Caki2 (cell line): Measurements from ENCODE around the gene MLYCD. TPM values are rescaled to one million over a fixed set of nuclear protein-coding genes. Genes with fewer than 3 reads are reported as not detected.
A peak's percentile ranks its signal among the peaks of the same experiment; 100 is the strongest.

Experiments
- DNase-seq: peaks from one replicate; pipeline ENCODE4 v3.0.0-alpha.2; 2015; ENCODE audit warnings: low read depth
- in situ Hi-C: cut with HindIII; loops from 2 replicates; pipeline ENCODE4 v1.10.0; 2016; ENCODE audit warnings: low sequenced_read_pairs, low pct_unique_long_range_greater_than_20kb, mixed read lengths
- total RNA-seq: library from RNA; depleted of rRNA; stranded (reverse); fragments of >200 nt; shearing (Covaris generic); gene quantifications from 2 replicates; pipeline ENCODE4 v1.2.3, GENCODE V29; 2014; ENCODE audit warnings: low replicate concordance

The MLYCD gene
- total RNA-seq, 1 experiment from 2014 or later, result 2.6 TPM

DNA sequence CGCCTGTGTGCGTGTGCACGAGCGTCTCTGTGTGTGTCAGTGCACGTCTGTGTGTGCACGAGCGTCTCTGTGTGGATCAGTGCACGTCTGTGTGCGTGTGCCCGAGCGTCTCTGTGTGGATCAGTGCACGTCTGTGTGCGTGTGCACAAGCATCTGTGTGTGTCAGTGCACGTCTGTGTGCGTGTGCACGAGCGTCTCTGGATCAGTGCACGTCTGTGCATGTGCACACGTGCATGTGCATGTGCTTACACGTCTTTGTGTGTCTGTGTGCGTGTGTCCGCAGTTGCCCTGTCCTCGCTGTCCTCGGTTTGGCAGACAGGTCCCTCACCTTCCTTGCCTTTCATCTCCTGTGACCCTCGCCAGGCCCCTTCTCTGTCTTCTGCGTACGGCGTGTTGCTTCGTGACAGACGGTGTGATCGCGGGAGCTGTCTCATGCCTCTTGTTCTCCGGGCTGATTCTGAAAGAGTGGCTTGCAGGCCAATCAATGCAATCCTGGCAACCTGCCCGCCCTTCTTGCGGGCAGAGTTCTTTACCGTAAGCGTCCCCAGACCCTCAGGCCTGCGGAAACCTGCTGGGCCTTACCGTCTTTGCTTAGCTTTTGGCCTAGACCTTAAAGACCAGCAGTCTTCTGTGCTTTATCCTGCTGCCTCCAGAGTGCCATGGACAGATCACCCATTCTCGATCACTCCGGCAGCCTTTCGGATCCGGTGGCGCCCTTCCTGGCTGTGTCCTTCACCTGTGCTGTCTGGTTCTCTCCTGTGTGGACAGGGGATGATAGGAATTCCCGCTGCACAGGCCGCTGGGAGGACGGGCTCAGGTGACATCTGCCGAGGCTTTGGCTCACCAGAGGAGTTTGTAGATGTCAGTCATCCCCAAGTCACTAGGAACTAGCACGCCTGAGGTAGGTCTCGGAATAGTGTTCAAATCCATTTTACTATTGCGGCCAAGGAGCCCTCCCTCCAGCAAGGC is 18.5 kb downstream of the MLYCD start:
- in situ Hi-C loops, result no loop called here
- DNase-seq, result no peak

DNA sequence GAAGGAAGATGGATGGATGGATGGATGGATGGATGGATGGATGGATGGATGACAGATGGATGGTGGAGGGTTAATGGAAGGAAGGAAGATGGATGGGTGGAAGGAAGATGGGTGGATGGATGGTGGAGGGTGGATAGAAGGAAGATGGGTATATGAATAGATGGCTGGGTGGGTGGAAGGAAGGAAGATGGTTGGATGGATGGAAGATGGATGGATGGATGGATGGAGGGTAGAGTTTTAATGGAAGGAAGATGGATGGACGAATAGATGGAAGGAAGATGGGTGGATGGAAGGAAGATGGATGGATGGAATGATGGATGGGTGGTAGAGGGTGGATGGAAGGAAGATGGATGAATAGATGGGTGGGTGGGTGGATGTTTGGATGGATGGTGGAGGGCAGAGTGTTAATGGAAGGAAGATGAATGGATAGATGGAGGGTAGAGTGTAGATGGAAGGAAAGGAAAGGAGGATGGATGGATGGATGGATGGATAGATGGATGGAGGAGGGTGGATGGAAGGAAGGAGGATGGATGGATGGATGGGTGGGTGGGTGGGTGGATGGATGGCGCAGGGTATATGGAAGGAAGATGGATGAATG is 22.1 kb downstream of the MLYCD start:
- in situ Hi-C loops, result no loop called here
- DNase-seq, result no peak

DNA sequence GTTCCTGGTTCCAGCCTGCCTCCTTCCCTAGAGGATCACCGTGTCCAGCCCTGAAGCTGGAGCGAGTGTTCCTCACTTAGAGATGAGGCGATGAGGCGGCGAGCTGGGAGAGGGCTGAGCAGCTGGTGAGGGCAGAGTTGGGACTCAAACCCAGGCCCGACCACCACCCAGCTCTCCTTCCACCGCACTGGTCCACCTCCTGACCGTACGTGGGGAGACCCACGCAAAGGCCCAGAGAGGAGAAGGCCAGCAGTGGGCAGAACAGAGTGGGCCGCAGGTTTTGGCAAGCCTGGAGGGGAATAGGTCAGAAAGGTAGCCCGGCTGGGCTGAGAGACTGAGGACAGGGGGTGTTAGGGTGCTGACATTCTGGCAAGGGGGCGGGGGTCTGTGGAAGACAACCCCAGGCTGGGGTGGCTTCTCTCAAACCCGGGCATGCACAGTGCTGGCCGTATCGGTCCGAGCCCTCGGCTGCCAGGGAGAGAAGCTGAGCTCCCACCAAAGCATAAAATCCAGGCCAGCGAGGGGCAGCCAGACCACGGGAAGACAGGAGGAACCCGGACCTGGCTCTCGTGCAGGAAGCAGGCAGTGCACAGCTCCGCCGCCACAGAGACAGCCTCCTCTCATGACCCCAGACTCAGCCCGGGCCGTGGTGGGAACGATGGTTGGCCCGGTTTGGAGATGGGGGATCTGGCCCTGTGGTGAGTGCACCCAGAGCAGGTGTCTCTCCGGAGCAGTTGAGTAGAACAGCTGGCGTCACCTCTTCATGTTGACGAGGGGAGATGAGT is 24.9 kb downstream of the MLYCD start:
- DNase-seq, result no peak
- in situ Hi-C loops, result no loop called here

DNA sequence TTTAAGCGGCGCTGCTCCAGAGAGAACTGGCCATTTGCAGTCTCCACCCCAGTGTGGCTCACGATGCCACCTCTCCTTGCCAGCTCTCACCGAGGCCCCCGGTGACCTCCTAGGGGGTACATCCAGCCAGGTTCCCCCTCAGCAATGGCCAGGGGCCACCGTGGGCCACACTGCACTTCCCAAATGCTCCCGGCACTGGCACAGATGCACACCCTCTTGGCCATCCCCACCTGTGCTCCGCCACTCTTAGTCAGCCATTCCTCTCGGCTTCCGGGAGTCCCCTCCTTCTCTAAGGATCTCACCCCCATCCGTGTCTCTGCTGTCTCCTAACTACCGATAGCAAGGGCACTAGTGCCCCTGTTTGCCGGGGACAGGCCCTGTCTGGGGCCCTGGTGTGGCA is 25.8 kb downstream of the MLYCD start:
- in situ Hi-C loops, result no loop called here
- DNase-seq, result no peak

DNA sequence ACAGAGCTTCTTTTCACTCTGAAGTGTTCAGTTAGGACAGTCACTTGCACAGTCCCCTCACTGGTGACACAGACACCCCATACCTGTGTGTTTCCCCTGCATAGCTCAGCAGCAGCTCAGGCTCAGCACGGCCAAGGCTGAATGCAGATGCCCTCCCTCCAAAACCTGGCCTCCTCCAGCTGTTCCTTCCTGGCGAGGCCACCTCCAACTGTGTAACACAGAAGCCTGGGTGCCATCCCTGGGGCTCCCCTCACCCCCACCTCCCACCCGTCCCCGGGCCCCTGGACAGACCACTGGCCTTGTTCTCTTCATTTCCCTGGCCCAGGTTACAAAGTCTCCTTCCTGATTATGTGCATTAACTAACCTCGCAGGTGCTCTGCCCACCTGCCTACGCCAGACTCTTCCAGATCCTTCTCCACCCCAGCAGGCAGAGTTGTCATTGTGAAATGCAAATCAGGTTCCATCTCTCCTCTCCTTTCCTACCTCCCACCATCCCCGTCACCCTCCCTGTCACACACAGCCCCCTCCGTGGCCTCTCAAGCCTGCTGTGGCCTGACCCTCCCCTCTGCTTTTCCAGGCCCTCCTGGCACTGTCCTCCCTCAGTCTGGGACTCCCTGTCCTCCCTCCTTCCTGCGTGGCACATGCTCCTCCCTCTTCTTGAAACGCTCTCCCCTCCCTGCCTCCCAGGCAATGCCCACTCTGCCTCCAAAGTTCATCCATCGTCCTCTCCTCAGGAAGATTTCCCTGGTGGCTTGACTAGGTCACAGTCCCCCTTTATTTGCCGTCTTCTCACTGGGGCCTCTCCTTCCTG is 26.4 kb downstream of the MLYCD start:
- no peak for DNase-seq
- in situ Hi-C loops, result no loop called here

DNA sequence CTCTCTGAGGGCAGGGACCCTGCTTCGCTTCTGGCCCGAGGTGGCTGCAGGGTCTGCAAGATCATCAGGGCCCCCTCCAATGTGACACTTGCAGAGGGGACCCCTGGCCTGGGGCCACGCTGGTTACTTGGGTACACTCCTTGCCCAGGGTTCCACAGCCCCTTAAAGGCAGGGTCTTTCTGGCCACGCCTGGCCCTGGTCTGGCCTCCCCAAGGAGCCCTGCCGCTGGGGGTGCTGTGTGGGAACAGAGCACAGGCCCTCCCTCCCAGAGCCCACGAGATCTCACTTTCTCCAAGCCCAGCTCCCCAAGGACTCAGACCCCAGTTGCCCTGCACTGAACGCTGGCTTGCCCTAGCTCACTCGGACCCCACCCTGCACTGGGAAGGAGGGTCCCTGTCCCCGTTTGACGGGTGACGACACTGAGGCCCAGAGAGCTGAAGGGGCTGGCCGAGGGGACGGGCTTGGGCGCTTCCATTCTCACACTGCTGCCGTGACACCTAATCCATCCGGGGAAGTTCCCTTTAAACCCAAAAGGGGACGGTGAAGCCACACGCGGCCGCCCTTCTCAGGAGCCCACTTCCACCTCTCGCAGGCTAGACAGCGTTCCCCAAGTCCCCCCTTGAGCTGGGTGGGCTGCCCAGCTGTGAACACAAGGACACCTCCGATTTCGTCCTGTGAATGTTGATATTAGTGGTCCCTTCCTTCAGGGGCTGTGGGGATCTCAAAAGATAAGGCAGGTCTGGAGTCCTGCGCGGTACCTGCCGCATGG is 27.2 kb downstream of the MLYCD start:
- in situ Hi-C loops, result no loop called here
- DNase-seq, result no peak

DNA sequence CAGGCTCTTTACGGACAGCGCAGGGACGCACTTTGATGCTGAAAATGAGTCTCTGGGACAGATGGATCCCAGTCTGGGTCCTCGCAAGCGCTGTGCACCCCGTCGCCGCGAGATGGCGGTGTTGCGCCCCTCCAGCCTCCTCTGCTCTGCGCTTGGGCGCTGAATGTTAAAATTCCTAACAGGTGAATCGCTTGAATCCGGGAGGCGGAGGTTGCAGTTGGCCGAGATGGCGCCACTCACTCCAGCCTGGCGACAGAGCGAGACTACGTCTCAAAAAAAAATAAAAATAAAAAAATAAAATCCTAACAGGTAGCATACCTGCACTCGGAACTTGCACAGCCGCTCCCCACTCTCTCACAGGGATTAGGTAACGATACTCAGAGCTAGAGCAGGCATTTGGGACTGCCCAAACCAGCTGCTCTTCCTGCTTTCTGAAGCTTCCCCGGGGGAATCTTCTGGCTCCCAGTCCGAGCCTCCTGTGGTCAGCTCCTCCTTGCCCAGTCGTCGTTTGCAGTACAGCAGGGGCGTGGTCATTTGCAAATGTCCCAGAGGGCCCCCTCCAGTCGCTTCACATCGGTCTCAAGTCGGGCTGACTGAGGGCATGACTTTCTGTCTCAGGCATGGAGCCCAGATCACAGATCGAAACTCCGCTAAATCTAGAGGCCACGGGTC is 27.9 kb downstream of the MLYCD start:
- peak; percentile 79 for DNase-seq
- in situ Hi-C loops, result no loop called here

DNA sequence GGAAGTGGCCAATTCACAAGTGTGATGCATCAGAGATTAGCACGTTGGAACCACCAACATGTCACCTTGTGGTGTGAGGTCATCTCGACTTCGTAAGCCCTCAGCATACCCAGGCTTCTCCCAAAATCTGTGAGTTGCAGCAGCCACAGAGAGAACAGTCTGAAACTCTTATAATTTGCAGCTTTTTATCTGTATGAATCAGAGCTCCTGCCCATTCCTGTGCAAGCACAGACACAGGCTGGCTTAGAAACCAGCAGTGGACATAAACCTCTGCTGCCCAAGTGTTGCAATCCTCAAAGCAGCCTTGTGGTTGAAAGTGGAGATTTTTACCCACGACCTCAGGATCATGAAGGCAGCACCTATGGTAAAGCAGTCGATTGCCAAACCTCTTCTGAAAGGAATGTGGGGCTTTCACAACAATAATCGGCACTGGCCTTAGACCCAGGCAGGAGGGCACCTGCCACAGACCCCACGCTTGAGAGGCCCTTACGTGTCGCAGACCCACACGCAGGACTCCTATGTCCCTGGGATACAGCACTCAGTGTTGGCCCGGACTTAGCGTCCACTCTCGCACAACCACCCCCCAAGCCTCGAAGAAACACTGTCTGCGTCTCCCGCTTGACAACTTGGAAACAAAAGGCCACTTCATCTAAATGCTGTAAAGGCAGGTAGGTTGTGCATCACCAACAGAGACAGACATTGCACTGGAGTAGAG is 29.6 kb downstream of the MLYCD start:
- in situ Hi-C loops, result no loop called here
- peak; percentile 17 for DNase-seq

DNA sequence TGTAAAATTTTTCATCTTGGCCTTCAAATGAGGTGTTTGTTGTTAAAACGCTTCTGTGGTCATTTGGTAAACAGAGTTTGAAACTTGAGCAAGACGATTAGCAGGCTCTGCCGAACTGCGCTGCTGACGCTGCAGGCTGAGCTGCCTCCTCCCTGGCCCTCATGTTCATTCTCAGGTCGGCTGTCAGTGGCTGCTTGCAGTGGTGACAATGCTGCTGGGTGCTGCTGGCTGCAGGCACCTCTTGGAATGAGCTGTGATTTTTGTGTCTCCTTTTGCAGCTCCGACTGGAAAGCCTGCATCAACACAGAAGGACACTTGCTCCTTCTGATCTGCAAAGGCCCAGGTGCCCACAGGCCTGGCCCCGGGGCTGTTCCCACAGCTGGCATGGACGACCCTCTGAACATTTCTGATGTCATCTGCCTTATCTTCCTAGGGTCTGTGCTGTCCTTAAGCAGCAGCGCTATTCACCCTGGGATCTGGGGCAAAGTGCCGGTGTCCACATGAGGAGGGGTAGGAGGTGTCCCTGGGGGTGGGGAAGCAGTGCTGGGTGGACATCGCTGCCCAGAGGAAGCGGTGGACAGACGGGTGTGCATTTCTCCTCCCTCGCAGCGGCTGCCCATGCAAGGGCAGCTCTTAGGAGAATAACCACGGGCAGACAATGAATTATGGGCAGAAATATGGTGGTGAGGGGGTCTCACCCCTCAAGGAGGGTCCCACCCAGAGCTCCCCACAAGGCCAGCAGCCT is 31.1 kb downstream of the MLYCD start:
- no peak for DNase-seq
- in situ Hi-C loops, result no loop called here

DNA sequence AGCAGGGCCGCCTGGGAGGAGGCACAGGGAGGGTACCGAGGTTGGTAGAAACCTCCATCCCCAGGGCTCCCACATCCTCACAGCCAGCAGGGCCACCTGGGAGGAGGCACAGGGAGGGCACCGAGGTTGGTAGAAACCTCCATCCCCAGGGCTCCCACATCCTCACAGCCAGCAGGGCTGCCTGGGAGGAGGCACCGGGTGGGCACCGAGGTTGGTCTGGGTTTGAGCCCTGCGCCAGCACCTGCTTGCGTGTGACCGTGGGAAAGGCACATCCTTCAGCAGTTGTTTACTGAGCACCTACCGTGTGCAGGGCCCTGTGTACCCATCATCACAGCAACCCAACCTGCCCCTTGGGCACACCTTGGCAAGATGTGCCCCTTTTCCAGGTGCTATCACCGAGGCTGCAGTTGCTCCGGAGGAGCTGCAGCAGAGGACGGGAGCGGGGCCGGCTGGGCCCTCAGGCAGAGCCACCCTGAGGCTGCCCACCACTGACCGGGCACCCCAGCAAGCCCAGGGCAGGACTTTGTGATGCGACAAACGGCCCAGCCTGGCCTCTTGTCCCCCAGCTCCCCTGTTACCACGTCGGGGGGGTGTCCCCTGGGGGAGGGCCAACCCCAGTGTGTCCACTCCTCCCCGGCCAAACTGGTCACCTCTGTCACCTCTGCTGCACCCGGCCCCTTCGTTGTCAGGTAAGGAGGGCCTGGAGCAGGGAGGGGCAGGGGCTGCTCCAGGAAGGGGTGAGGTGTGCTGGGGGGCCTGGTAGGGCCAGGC is 32.0 kb downstream of the MLYCD start:
- DNase-seq, result no peak
- in situ Hi-C loops, result no loop called here

DNA sequence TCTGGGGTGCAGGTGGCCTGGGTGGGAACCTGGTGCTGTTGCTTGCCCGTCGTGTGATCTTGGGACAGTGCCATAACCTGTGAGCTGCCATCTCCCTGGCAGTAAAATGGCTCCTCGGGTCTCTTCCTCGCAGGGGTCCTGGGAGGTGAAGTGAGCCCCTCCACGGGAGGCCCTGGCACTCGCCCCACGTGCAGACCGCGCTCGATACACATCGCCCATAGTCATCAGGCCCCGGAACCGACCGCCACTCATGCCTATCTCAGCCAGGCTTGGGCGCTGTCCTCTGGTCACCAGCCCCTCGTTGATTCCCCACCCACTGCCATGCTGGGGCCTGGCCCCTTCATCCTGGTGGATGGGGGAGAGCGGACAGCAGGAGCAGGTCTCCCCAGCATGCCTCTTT is 32.6 kb downstream of the MLYCD start:
- no peak for DNase-seq
- in situ Hi-C loops, result no loop called here

DNA sequence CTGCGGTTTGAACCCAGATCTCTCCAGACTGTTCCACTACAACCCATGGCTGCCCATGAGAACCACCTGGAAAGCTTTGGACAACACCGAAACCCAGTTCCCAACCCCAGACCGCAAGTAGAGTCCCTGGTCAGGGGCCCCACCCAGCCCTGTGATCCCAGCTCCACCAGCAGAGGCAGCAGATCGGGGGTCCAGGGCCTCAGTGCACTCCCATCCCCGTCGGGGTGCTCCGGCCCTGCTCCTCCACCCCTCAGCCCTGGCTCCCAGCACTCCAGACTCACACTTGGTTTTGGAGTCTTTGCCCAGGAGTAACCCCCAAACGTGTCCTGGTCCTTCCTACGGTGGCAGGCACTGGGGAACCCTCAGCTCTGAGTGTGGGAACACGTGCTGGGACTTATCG is 33.4 kb downstream of the MLYCD start:
- in situ Hi-C loops, result no loop called here
- no peak for DNase-seq

DNA sequence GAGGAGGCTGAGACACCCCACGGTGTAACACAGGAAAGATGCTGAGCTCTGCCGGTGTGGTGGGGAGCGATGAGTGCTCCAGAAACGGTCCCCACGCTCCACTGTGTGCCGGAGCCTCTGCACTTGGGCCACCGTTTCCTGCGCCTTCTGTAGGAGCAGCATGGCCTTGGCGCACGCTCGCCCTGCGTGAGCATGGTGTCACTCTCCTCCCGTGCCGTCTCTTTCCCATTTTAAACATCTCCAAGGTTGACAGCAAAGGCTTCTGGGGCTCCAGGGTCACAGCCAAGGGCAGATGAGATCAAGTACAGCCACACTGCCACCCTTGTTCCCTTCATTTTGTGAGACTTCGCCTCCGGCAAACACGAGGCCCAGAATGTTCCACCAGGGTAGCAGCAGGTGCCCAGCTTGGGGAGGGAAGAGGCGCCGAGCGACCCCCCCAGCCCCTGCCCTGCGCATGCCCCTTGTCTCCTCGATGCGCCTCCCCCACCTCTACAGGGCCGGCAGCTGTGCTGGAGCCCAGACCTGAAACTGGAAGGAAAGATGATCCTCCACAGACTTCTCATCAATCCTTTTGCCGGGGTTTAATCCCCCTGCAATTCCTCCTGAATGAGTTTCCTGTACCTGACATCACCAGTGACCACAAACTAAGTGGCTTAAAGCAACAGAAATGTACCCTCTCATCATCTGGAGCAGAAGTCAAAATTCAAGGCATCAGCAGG is 34.2 kb downstream of the MLYCD start:
- in situ Hi-C loops, result no loop called here
- DNase-seq, result no peak

DNA sequence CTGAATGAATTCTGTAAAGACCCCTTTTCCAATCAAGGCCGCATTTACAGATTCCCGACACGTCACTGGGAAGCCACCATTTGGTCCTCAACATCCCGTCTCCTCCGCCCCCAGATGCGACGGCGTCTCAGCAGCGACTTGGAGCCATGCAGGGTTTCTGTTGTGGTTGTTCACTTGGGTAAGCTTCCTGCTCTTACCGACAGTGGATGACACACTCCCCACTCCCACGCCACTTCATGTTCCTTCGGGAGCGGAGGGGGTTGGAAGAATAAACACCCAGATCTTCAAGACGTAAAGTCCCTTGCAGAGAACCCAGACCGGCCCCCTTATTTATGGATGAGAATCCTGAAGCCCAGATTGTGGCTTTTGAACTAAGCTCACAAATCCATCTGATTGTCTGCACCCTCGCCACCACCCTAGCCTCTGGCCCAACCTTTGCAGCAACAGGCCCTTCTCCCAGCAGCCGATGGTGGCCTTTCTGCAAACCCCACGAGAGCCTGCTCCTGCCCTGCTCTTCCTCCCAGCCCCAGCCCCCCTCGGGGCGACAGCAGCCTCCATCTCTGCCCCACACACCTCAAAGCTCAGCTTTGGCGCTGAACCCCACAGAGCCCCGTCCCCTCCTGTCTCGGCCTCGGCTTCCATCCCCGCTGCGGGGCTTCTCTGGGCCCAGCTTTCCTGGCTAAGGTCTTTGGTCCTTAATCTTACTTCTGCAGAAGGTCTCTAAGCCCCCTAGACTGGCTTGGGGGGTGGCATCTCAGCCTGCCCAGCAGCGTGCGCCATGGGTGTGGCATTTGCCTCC is 35.2 kb downstream of the MLYCD start:
- in situ Hi-C loops, result no loop called here
- no peak for DNase-seq
